Measurements from ENCODE around the gene MNX1.

Gene MNX1

DNA sequence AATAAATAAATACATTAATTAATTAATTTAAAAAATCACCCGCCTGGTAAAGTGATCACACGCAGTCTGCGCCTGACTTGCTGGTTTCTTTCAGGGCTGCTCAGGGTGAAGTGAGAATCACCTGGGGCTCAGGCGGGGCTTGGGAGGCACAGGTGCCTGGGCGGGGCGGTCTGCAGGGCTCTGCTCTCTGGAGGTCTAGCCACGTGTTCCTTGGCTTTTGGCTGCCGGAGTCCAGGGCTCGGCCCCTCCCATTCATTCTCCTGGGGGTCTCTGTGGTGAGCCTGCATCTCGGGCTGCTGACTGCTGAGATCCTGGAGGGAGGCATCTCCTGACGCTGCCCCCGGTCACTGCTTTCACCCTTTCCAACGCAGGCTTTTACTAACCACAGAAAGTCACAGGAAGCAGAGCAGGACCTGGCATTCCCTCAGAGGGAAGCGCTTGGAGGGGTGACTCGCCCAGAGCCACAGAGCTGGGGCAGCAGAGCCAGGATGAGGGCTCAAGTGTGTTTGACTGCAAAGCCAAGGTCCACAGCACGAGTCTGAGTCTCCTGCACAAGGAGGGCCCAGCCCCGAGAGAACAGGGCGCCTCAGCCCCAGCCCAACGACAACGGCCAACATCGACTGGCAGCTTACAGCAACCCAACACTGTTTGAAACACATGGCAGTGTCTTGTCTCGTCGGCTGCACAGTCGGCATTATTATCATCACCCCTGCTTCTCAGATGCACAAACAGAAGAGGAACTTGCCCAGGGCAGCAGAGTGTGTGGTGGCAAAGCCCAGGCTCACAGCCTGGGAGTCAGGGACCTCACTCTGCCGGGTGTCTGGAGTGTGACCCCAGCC lies 22.4 kb upstream of the MNX1 start:
- no peak for DNase-seq

- no peak for DNase-seq
These were observed 21.7 kb upstream of the MNX1 start for GRCh38 chr7:157032128-157032527.

DNA sequence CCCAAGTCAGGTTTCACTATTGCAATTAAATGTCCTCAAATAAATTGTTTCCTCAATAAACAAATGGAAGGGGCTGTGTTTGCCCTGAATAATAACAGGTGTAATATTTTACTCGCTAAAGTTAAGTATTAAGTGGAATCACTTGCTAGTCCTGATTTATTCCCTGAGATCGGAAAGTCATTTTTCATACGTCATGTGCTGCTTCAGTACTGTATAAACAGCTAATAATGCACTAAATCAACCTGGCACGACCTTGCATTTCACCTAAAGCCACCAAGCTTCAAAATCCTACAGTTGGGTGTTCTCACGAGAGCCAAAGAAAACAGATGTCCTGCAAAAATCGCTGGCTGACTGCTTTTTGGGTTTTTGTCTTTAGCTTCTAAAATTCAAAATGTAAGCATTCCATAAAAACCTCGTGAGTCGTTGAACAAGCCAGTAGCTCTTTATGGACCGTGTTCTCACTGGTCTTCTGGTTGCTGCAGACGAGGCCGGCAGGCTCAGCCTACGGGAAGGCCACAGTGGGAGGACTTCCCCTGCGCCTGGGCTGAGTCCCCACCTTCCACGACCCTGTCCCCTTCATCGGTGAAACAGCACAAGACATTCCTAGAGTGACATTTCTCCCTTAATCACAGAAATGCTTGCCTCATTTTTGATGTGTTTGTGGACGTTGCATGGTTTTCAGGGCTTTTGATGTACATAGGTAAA lies 17.9 kb upstream of the MNX1 start:
- DNase-seq, result no peak

GRCh38 chr7:157027568-157028198 lies 17.2 kb upstream of the MNX1 start:
- DNase-seq, result no peak

DNA sequence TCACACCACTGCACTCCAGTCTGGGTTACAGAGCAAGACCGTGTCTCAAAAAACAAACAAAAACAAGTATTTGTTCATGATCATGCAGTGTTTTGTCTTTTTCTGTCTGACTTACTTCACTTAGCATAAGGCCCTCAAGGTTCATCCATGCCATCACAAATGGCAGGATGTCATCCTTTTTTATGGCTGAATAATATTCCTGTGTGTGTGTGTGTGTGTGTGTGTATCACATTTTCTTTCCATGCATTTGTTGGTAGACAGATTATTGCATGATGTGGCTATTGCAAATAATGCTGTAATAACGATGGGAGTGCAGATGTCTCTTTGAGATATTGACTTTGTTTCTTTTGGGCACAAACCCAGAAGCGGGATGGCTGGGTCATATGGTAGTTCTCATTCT lies 14.3 kb upstream of the MNX1 start:
- no peak for DNase-seq

- no peak for DNase-seq
These were observed 13.1 kb upstream of the MNX1 start for GRCh38 chr7:157023589-157023905.

GRCh38 chr7:157022681-157023588 lies 12.5 kb upstream of the MNX1 start:
- DNase-seq, result no peak

- no peak for DNase-seq
These were observed 11.6 kb upstream of the MNX1 start for GRCh38 chr7:157021871-157022680.

- DNase-seq, result no peak
These were observed 10.8 kb upstream of the MNX1 start for GRCh38 chr7:157021071-157021870.

DNA sequence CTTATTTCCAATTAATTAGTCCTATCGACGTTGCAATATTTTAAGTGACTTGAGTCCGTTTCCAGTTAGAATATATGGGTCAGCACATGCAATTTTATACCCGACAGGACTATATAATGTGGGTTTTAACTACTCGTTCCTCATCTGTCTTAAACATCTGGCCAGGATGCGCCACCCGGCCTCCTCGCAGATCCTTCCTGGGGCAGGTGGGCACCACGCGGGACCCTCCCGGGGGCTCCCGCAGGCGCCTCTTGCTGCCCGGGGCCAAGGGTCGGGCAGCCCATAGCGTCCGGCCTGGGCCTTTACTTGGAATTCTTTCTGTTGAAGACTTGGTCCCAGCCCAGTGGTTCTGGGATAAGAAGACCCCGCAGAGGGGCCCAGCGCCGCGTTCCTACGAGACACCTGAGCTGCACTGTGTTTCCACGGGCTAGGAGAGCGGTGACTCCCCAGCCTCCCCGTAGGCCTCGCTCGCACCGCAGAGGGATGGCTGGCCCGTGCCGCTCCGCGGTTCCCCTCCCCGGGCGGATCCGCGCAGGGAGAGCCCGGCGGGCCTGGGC lies 10.1 kb upstream of the MNX1 start:
- no peak for DNase-seq

DNA sequence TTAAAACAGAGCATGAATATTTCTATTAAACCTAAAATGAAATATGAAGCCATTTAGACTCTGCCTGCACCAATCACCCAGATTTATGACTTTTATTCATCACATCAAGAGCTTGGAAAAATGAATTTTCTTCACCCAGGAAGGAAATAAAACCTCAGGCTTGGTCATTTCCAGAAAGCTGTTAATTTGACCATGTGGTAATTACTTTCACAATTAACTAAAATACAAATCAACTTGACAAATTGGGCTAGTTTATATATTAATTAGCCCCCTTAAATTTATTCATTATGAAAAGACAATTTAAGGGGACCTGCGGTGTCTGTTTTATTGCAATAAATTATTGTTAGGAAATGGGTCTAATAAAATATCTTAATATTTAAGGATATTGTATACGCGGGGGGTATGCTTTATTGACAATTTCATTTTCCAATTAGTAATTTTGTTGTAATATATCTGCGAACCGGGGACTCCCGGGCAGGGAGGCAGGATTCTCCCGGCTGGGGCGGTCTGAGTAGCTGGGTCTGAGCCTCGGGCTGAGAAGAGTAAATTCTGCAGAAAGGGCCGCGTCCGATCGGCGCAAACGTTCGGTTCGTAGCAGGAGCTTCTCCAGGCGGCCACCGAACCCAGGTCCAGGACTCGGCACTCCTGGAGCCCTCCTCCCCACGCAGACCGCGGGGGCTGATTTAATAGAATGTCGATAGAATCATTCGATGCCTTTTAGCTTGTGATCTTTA lies 9.4 kb upstream of the MNX1 start:
- DNase-seq, result no peak

DNA sequence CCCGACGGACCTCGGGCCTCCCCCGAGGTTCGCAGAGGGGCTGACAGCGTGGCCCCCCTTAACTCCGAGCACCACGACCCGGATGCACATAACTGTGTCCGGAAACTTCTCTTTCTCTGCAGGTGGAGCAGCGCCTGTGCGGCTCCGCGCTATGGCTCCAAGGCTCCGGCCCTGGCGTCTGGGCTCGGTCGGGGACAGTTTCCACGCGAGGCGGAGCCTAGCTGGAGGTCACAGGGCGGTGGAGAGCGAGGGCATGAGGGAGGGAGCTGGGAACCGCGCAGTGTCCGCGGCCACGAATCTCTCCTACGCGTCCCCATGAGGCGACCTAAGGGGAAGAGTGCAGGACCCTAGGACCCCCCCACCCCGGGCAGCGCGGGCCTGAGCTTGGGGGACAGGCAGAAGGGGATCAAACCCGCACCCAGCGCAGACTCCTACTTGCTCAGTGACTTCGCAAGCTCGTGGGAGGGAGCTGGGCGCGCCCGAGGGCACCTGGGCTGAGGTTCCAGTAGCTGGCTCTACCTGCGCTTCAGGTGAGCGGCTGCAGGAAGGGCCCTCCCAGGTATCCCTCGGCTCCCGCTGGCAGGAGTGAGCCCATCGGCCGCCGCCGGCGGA lies 8.6 kb upstream of the MNX1 start:
- DNase-seq, result no peak

DNA sequence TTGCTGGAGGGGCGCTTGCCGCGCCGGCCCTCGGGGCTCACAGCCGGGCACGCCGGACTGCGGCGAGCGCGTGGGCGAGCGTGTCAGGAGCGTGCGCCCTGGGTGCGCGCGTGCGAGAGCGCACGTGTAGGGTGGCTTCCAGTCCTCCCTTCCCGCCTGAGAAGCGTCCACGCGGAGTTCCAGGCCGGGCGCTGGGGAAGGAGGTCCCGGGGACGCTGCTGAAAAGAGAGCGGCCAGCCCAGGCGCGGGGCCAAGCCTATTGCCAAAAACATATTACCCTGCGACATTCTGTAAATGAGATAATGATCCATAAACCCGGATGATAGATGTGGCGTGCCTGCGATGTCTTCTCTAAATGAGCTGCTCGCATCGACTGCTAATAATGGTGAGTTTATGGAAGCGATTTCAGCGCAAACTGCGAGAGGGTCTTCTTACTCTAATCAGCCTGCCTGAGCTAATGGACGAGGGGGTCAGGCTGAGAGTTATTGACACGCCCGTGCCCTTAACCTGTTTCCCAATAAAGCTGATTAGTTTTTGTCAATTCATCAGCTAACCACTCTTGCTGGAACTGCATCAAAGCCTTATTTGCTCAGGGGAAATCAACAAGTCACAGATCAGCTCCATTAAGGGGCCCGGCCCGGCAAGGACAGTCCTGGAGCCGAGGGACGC lies 8.0 kb upstream of the MNX1 start:
- DNase-seq, result no peak

GRCh38 chr7:157017603-157018327 lies 7.3 kb upstream of the MNX1 start:
- DNase-seq, result no peak

GRCh38 chr7:157017149-157017548 lies 6.7 kb upstream of the MNX1 start:
- DNase-seq, result no peak

- no peak for DNase-seq
These were observed 6.0 kb upstream of the MNX1 start for GRCh38 chr7:157016352-157017041.

GRCh38 chr7:157016024-157016351 lies 5.5 kb upstream of the MNX1 start:
- no peak for DNase-seq

All from CD4-positive, alpha-beta T cell treated with Interferon alpha-2 for 1 hour (primary cell).